K562 (cell line): Measurements from ENCODE around the gene CACNA2D4. TPM values are rescaled to one million over a fixed set of nuclear protein-coding genes. Genes with fewer than 3 reads are reported as not detected.

Experiments
- ATAC-seq: fragments of 200-7000 bp; cut with Tn5 transposase; 3 replicates; pipeline ENCODE4 v1.9.1; 2020; ENCODE audit warnings: moderate library complexity
- BruUV-seq: library from RNA; stranded (reverse); fragments of 400-500 nt; replicated peaks from 2 replicates; lab custom pipeline; 2021; lab: Mats Ljungman, UMichigan
- CTCF ChIA-PET: fragments of 300-600 bp; formaldehyde crosslinking; extraction: SDS; loops from one replicate; lab custom pipeline; 2021; ENCODE audit warnings: low intra/inter-chr PET ratio; lab: Yijun Ruan, JAX
- POLR2A ChIA-PET: fragments of 300-600, 350-650 bp; sonication (Branson Sonifier 250); formaldehyde crosslinking; extraction: SDS; loops from one replicate; lab custom pipeline; 2021; ENCODE audit warnings: antibody characterized with exemption, inconsistent platforms; lab: Yijun Ruan, JAX
- DNase-seq, 4 experiments: peaks; one replicate each; pipeline versions ENCODE4 v3.0.0 to v3.0.0-alpha.2; 2011 to 2018; ENCODE audit warnings: low spot score in 3 of 4, mixed read lengths in 3 of 4; ENCODE audit errors: extremely low read depth in 1 of 4
- FAIRE-seq: peaks from 2 replicates; lab custom pipeline; 2011; peaks lifted over from hg19 to GRCh38; lab: Jason Lieb, UNC
- H2AFZ ChIP-seq: 2 replicates; pipeline ENCODE4 v1.6.0; 2011; ENCODE audit warnings: low read depth, low read length, control low read depth, inconsistent platforms
- H3K27ac ChIP-seq: fragments of 200-600 bp; 3 replicates; pipeline ENCODE4 v1.8.0; 2011; ENCODE audit warnings: low read depth, mild to moderate bottlenecking, control low read depth, inconsistent platforms, low read length, moderate library complexity, mixed read lengths; ENCODE audit errors: extremely low read depth
- H3K27me3 ChIP-seq, 2 experiments: fragments of 300-600 bp in 1 of 2; 2 replicates in 1 of 2; 3 replicates in 1 of 2; pipeline versions ENCODE4 v1.6.0 to v1.8.0; 2011; ENCODE audit warnings: inconsistent platforms in 2 of 2, low read length in 2 of 2, mild to moderate bottlenecking in 1 of 2, mixed read lengths in 1 of 2, moderate library complexity in 1 of 2; ENCODE audit not compliant: control insufficient read depth in 2 of 2, insufficient read depth in 2 of 2
- H3K36me3 ChIP-seq: fragments of 300-600 bp; 3 replicates; pipeline ENCODE4 v1.8.0; 2011; ENCODE audit warnings: mild to moderate bottlenecking, low read length, inconsistent platforms; ENCODE audit not compliant: control insufficient read depth, insufficient read depth
- H3K4me1 ChIP-seq, 2 experiments: fragments of 200-600 bp in 1 of 2; replicated peaks in 1 of 2; 2 replicates in 1 of 2; 3 replicates in 1 of 2; pipeline versions ENCODE4 v1.5.1 to v1.8.0; 2011; ENCODE audit warnings: inconsistent platforms in 2 of 2, low read length in 2 of 2, mild to moderate bottlenecking in 1 of 2, mixed read lengths in 1 of 2, moderate library complexity in 1 of 2; ENCODE audit not compliant: control insufficient read depth in 2 of 2, insufficient read depth in 2 of 2
- H3K4me2 ChIP-seq: 2 replicates; pipeline ENCODE4 v1.6.1; 2011; ENCODE audit warnings: low read length, control low read depth, inconsistent platforms, mixed read lengths; ENCODE audit not compliant: insufficient read depth
- H3K4me3 ChIP-seq: fragments of 200-600 bp; sonication (generic), shearing (Covaris generic); 2 replicates; pipeline ENCODE4 v1.5.1; 2016; ENCODE audit warnings: control low read depth, inconsistent platforms
- H3K79me2 ChIP-seq: fragments of 200-600 bp; 3 replicates; pipeline ENCODE4 v1.8.0; 2011; ENCODE audit warnings: low read length, inconsistent platforms; ENCODE audit not compliant: control insufficient read depth, insufficient read depth
- H3K9ac ChIP-seq, 2 experiments: 2 replicates each; pipeline versions ENCODE4 v1.6.0 to v1.6.1; 2011; ENCODE audit warnings: low read depth in 2 of 2, low read length in 2 of 2, control low read depth in 1 of 2, inconsistent platforms in 1 of 2, mild to moderate bottlenecking in 1 of 2, mixed read lengths in 1 of 2; ENCODE audit not compliant: insufficient read depth in 1 of 2
- H3K9me1 ChIP-seq: one replicate; pipeline ENCODE4 v1.6.0; 2011; ENCODE audit warnings: inconsistent platforms, mild to moderate bottlenecking, low read length, moderate library complexity; ENCODE audit not compliant: control insufficient read depth, insufficient read depth
- H3K9me3 ChIP-seq: replicated peaks from 2 replicates; pipeline ENCODE4 v1.5.1; 2011; ENCODE audit warnings: low read depth, low read length, inconsistent platforms; ENCODE audit not compliant: control insufficient read depth, insufficient read depth
- H4K20me1 ChIP-seq: replicated peaks from 2 replicates; pipeline ENCODE4 v1.6.1; 2011; ENCODE audit warnings: low read length, inconsistent platforms, mixed read lengths; ENCODE audit not compliant: control insufficient read depth, insufficient read depth
- ASH1L ChIP-seq: fragments of 450-650 bp; IDR thresholded peaks from 2 replicates; pipeline ENCODE4 v1.6.1; 2018; ENCODE audit warnings: borderline replicate concordance, mild to moderate bottlenecking, low read depth; ENCODE audit not compliant: partially characterized antibody
- CBX2 ChIP-seq: fragments of 200-600 bp; sonication (generic); IDR thresholded peaks from one replicate; pipeline ENCODE4 v1.6.1; 2012; ENCODE audit warnings: mild to moderate bottlenecking, low read length, inconsistent platforms; ENCODE audit not compliant: insufficient read depth, poor library complexity, severe bottlenecking
- ETV5 ChIP-seq: sonication (generic); formaldehyde crosslinking; IDR thresholded peaks from 2 replicates; pipeline ENCODE4 v1.4.0; 2020; ENCODE audit warnings: low read depth, mild to moderate bottlenecking, missing genetic modification reagents
- KLF1 ChIP-seq: fragments of 450-650 bp; IDR thresholded peaks from 2 replicates; pipeline ENCODE4 v1.6.1; 2016; ENCODE audit warnings: missing genetic modification characterization, missing compliant biosample characterization
- MTA2 ChIP-seq: fragments of 450-650 bp; IDR thresholded peaks from 2 replicates; pipeline ENCODE4 v1.6.1; 2016; ENCODE audit warnings: low read depth
- RBM25 ChIP-seq: fragments of 200-400 bp; formaldehyde crosslinking; IDR thresholded peaks from 2 replicates; pipeline ENCODE4 v1.6.1; 2018; ENCODE audit warnings: low read length, low read depth, moderate library complexity; ENCODE audit not compliant: severe bottlenecking
- SMARCA5 ChIP-seq: fragments of 450-650 bp; IDR thresholded peaks from 2 replicates; pipeline ENCODE4 v1.6.1; 2016
- SMARCB1 ChIP-seq: IDR thresholded peaks from 2 replicates; pipeline ENCODE4 v1.6.1; 2011; ENCODE audit warnings: improper control_type of control experiment, low read depth; ENCODE audit not compliant: insufficient read length
- YY1 ChIP-seq, 3 experiments: IDR thresholded peaks; 2 replicates each; pipeline ENCODE4 v1.6.1; 2011; ENCODE audit warnings: low read length in 2 of 3, mild to moderate bottlenecking in 2 of 3, moderate library complexity in 2 of 3, borderline replicate concordance in 1 of 3, control low read depth in 1 of 3, low read depth in 1 of 3; ENCODE audit not compliant: insufficient read depth in 3 of 3, insufficient replicate concordance in 2 of 3, control insufficient read depth in 1 of 3, insufficient read length in 1 of 3; ENCODE audit errors: extremely low read depth in 1 of 3
- ZNF12 ChIP-seq: sonication (generic); formaldehyde crosslinking; IDR thresholded peaks from 2 replicates; pipeline ENCODE4 v1.4.0; 2020; ENCODE audit warnings: mild to moderate bottlenecking, missing genetic modification reagents
- WGBS: fragments of 100-300 bp; shearing (Covaris generic); methylation state at CpG from one replicate; pipeline ENCODE4 v1.1.6; 2016; ENCODE audit warnings: low coverage, mixed read lengths; ENCODE audit not compliant: insufficient coverage; ENCODE audit errors: missing lambda C conversion rate; 5-methylcytosine and 5-hydroxymethylcytosine counted together
- in situ Hi-C: fragments of 300-500 bp; cut with MboI; formaldehyde crosslinking; loops from 4 replicates; pipeline ENCODE4 v1.15.0; 2018; ENCODE audit warnings: inconsistent platforms, mixed read lengths
- intact Hi-C: fragments of 100-400 bp; cut with micrococcal nuclease; formaldehyde crosslinking; loops from 2 replicates; pipeline ENCODE4 v1.14.2; 2022
- polyA plus RNA-seq, 8 experiments: library from polyadenylated mRNA; depleted of rRNA in 4 of 8; stranded (reverse) in 5 of 8; unstranded in 3 of 8; fragments of >200 nt; fragmentation: Nextera tagmentation in 2 of 8; fragmentation: Illumina TruSeq in 1 of 8; extraction: Ambion mirVana in 2 of 8; extraction: Trizol in 1 of 8; gene quantifications; 2 replicates each; pipeline versions ENCODE4 v1.2.1 to v1.2.3, GENCODE V29; 2011 to 2014; ENCODE audit warnings: inconsistent platforms in 1 of 8, missing spikeins in 1 of 8
- total RNA-seq, 7 experiments: library from RNA; depleted of rRNA in 6 of 7; stranded (reverse); fragments of >200 nt in 6 of 7; fragmentation: Illumina TruSeq in 2 of 7; extraction: Trizol in 2 of 7; gene quantifications; 2 replicates each; pipeline versions ENCODE4 v1.2.1 to v1.2.3, GENCODE V29; 2011 to 2021; ENCODE audit warnings: low replicate concordance in 1 of 7
- TF ChIP-seq, protein P1 (sequence below): fragments of 450-650 bp; IDR thresholded peaks from 2 replicates; pipeline ENCODE4 v1.6.1; 2018; ENCODE audit warnings: mild to moderate bottlenecking, low read depth; ENCODE audit not compliant: partially characterized antibody
- TF ChIP-seq, protein P2 (sequence below): fragments of 250-450 bp; sonication (Bioruptor Pico); IDR thresholded peaks from 2 replicates; pipeline ENCODE4 v1.5.0; 2020; ENCODE audit warnings: mild to moderate bottlenecking, borderline replicate concordance
- TF ChIP-seq, protein P3 (sequence below): fragments of 450-650 bp; formaldehyde crosslinking; IDR thresholded peaks from 2 replicates; pipeline ENCODE4 v1.4.0; 2022; ENCODE audit warnings: mild to moderate bottlenecking, moderate library complexity

Gene CACNA2D4
- total and polyA plus RNA-seq, 9 of the 15 experiments (the other 6 are each of a cell fraction or from before 2014, with no cell fraction given): 0.04 to 0.69 (median 0.40) TPM; not detected in 3

DNA sequence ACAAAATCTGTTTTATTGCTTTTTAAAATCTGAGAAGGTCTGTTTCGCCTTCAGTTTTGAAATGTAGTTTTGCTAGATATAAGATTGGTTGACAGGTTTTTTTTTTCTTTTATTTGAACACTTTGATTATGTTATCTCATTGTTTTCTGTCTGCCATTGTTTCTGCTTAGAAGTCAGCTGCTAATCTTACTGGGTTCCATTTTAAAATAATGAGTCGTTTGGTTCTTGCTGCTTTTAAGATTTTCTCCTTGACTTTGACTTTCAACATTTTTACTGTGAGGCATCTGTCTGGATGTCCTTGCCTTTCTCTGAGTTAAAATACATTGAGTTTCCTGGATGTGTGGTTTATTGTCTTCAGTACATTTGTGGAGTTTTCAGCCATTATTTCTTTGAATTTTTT, 170.8 kb downstream of the CACNA2D4 start (continued):
- TF ChIP-seq, protein P1, sequence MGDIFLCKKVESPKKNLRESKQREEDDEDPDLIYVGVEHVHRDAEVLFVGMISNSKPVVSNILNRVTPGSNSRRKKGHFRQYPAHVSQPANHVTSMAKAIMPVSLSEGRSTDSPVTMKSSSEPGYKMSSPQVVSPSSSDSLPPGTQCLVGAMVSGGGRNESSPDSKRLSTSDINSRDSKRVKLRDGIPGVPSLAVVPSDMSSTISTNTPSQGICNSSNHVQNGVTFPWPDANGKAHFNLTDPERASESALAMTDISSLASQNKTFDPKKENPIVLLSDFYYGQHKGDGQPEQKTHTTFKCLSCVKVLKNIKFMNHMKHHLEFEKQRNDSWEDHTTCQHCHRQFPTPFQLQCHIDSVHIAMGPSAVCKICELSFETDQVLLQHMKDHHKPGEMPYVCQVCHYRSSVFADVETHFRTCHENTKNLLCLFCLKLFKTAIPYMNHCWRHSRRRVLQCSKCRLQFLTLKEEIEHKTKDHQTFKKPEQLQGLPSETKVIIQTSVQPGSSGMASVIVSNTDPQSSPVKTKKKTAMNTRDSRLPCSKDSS: peak; percentile 80
- TF ChIP-seq RBM25: peak; percentile 15
- peak; percentile 53; the same call in 1 of the 2 replicates for TF ChIP-seq SMARCA5
- peak in 1 of 3 experiments; percentile 59 for TF ChIP-seq YY1 (IDR thresholded peaks at IDR 0.05; ENCODE audit: borderline replicate concordance in 1 of 3, control insufficient read depth in 1 of 3, extremely low read depth in 1 of 3, insufficient read depth in 3 of 3, insufficient read length in 1 of 3, insufficient replicate concordance in 2 of 3, low read depth in 1 of 3, low read length in 2 of 3)
- TF ChIP-seq CBX2: no peak

DNA sequence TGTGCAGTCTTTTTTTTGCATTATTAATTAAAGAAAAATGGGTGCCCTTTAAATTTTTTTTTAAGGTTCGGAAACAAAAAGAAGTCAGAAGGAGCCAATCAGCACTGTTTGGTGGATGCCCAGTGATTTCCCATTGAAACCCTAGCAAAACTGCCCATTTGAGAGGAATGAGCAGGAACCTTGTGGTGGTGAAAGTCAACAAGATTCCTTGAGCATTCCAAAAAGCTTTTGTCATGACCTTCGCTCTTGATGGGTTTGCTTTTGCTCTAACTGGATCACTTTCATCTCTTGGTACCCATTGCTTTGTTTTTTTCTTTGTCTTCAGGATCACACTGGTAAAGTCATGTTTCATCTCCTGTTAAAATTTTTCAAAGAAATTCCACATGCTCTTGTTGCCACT, 173.5 kb downstream of the CACNA2D4 start:
- FAIRE-seq: no peak
- WGBS: 100% methylated on average over 2 of the region's 2 CpGs
- no peak for ATAC-seq
- TF ChIP-seq MTA2 (no peak), ZNF12 (CRISPR knock-in tag) (no peak), KLF1 (tag) (no peak), ASH1L (no peak), YY1 (IDR thresholded peaks at IDR 0.05; ENCODE audit: borderline replicate concordance in 1 of 3, control insufficient read depth in 1 of 3, extremely low read depth in 1 of 3, insufficient read depth in 3 of 3, insufficient read length in 1 of 3, insufficient replicate concordance in 2 of 3, low read depth in 1 of 3, low read length in 2 of 3) (no peak), SMARCB1 (no peak), ETV5 (CRISPR knock-in tag) (no peak)
- TF ChIP-seq, protein P2, sequence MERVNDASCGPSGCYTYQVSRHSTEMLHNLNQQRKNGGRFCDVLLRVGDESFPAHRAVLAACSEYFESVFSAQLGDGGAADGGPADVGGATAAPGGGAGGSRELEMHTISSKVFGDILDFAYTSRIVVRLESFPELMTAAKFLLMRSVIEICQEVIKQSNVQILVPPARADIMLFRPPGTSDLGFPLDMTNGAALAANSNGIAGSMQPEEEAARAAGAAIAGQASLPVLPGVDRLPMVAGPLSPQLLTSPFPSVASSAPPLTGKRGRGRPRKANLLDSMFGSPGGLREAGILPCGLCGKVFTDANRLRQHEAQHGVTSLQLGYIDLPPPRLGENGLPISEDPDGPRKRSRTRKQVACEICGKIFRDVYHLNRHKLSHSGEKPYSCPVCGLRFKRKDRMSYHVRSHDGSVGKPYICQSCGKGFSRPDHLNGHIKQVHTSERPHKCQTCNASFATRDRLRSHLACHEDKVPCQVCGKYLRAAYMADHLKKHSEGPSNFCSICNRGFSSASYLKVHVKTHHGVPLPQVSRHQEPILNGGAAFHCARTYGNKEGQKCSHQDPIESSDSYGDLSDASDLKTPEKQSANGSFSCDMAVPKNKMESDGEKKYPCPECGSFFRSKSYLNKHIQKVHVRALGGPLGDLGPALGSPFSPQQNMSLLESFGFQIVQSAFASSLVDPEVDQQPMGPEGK (CRISPR knock-in tag): no peak
- TF ChIP-seq, protein P3, sequence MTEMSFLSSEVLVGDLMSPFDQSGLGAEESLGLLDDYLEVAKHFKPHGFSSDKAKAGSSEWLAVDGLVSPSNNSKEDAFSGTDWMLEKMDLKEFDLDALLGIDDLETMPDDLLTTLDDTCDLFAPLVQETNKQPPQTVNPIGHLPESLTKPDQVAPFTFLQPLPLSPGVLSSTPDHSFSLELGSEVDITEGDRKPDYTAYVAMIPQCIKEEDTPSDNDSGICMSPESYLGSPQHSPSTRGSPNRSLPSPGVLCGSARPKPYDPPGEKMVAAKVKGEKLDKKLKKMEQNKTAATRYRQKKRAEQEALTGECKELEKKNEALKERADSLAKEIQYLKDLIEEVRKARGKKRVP: no peak
- Histone ChIP-seq H3K9me3 (peaks cover 7% of the 10 kb centered on the region), H3K9me1 (no peaks in the 10 kb centered on the region), H3K27me3 (no peaks in the 10 kb centered on the region), H3K27ac (no peak overlapping the region), H3K79me2 (peaks cover 93% of the 10 kb centered on the region), H3K4me2 (no peak overlapping the region), H2AFZ (no peak overlapping the region), H3K36me3 (peaks cover 6% of the 10 kb centered on the region; the same call in 1 of the 3 replicates), H3K4me3 (no peak overlapping the region), H3K9ac (no peak overlapping the region), H3K4me1 (peaks cover 0 to 8% of the 10 kb centered on the region in 2 experiments; a peak in 3 of 5 replicates), H4K20me1 (no peaks in the 10 kb centered on the region)
- BruUV-seq: no TSS peak
- intact Hi-C loops (no loop called here), in situ Hi-C loops (no loop called here)
- POLR2A ChIA-PET: no interaction called here
- CTCF ChIA-PET: no interaction called here
- DNase-seq: no peak
